GM12873 (cell line): ENCODE measurements around the gene ALCAM.

Experiments
- TF ChIP-seq, protein P1 (sequence below): IDR thresholded peaks from 2 replicates; pipeline ENCODE4 v1.5.1; 2012; ENCODE audit warnings: low read depth, mild to moderate bottlenecking, moderate library complexity, low read length, control low read depth; ENCODE audit not compliant: insufficient read depth; ENCODE audit errors: missing control alignments

ALCAM gene

DNA sequence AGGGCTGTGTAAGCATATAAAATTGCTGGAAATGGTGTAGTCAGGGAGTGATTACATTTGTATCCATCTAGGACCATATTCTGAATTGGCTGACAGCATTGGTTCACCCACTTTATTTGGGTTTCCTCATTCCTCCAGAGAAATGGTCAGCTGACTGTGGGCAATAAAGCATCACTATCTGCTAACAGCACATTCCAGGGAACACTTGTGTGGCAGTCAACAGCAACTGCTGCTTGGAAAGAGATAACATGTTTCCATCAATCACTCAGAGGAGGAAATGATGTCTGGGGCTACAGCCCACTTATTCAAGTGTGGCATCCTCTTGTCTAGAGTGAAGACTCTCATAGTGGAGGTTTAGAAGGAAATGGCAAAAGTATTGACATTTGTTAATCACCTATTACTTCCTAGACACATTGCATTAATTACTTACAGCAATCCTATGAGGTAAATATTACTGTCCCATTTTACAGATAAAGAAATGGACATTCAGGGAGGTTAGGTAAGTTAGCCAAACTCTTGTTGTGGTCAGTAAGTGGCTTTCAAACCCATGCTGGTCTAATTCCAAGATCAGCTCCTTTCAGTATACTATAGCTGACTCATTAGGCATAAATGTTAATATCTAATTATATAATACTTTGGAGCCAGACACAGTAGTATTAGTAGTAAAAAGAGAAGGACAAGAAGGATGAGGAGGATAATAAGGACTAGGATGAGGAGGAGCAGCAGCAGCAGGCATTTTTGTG is 247.8 kb downstream of the ALCAM start:
- TF ChIP-seq, protein P1, sequence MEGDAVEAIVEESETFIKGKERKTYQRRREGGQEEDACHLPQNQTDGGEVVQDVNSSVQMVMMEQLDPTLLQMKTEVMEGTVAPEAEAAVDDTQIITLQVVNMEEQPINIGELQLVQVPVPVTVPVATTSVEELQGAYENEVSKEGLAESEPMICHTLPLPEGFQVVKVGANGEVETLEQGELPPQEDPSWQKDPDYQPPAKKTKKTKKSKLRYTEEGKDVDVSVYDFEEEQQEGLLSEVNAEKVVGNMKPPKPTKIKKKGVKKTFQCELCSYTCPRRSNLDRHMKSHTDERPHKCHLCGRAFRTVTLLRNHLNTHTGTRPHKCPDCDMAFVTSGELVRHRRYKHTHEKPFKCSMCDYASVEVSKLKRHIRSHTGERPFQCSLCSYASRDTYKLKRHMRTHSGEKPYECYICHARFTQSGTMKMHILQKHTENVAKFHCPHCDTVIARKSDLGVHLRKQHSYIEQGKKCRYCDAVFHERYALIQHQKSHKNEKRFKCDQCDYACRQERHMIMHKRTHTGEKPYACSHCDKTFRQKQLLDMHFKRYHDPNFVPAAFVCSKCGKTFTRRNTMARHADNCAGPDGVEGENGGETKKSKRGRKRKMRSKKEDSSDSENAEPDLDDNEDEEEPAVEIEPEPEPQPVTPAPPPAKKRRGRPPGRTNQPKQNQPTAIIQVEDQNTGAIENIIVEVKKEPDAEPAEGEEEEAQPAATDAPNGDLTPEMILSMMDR = no peak

DNA sequence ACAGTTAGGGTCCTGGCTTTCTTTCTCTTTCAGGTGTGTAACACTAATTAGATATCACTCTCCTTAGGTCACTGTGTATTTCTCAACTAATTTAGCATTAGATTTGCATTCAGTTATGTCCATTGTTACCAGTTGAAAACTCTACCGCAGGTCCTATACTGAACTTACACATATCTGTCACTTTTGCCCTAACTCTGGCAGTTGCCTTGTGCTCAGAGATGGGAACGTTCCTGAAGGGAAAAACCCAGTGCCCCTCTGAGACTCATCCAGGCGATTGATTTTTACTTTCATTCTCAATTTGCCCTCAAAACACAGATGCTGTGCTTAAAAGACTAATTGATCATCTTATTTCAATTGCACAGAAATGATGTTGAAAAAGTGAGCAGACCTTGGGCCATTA is 249.1 kb downstream of the ALCAM start:
- TF ChIP-seq, protein P1 = no peak

DNA sequence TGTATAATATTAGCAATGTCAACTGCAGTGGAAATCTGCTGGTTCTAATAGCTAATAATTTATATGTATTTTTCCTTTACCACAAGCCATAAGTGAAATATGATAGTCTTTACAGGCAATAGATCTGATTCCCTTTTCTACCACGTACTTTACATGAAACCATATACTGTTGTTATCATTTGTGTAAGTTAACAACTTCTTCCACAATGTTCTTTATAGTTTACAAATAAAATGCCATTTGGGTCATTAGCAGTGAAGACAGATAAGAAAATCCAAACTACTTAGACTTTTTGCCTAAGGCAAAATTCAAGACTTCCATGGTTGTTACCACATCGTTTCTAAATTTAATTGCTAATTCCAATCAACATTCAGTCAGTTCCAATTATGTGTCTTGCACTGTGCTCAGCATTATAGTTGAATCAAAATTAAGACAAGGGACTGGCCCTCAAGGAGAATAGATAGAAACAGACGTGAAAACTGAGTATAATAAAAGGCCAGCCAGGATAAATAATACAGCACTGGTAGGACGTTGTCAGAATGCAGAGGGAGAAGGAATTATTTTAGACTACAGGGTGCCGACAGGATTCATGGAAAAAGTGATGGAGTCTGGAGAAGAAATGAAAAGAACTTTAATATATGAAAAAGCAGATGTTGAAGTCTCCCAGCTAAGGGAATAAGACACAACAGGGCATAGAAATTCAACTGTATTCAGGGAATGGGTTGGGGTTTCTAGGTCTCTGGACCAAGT is 249.8 kb downstream of the ALCAM start:
- TF ChIP-seq, protein P1 = no peak

DNA sequence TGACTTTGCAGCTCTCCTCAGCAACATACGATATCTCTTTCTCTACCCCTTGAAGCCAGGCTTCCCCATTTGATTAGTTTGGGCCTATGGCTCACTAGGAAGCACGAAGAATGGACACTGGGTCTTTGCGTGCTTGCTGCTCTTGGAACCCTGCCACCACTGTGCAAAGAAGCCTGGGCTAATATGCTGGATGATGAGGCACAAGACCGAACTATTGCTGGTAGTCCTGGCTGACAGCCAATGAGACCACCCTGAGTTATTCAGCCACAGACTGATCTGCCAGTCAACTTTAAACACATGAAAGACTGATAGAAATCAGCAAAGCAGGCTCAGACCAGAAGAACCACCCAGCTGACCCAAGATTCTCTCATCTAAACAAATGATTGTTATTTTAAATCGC is 251.8 kb downstream of the ALCAM start:
- TF ChIP-seq, protein P1 = no peak

DNA sequence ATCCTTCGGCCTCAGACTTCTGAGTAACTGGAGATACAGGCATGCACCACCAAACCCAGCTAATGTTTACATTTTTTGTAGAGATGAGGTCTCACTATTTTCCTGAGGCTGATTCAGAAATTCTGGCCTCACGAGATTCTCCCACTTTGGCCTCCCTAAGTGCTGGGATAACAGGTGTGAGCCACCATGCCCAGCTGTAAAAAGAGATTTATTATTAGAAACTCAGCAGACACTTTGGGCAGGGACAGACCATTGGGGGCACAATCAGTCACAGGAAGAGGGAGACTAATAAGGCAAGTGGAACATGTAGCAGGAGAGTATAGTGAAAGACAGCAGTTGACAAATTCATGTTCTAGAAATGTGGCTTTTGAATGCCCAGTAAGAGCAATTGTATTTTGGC is 252.9 kb downstream of the ALCAM start:
- TF ChIP-seq, protein P1 = no peak

DNA sequence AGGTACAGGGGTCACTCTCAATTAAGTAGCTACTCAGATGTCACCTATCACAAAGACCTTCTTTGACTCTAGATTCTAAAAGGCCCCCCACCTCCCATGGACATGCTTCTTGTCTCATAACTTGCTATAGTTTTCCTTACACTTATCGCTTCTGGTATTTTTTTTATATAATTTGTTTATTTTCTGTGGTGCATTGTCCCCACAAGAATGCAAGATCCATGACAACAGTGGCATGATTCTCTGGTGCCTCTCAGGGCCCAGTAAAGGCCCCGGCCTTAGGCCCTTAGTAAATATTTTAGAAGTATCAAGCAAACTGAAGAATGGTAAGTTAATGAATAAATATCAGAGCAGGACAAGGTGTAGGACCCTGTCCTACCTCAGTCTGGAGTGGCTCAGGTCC is 253.5 kb downstream of the ALCAM start:
- TF ChIP-seq, protein P1 = no peak

DNA sequence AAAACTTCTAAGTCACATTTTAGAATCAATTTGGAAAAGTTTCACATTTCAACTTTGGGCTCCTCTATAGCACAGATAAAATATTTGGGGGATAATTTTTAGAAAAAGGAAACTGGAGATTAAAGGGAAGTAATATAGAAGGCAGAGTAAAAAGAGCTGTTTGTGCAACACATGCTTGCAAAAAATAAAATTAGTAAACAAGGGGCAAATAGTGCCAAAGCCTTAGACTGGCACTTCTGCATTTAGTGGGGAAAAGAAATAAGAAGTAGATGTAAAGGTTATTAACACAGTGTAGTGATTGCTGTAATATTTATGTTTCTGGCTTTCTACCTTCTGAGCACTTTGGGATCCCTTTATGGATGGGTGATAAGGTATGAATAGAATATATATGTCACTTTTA is 255.5 kb downstream of the ALCAM start:
- TF ChIP-seq, protein P1 = no peak
